Measurements from ENCODE around the gene PGLYRP4. TPM values are rescaled to one million over a fixed set of nuclear protein-coding genes. Genes with fewer than 3 reads are reported as not detected.

PGLYRP4 gene
- total RNA-seq, 2 donors from 2014 or later = not detected

GRCh38 chr1:153379591-153379990 lies 30.9 kb upstream of the PGLYRP4 start:
- H3K27me3 ChIP-seq (replicated peaks; ENCODE audit: insufficient read depth) = no peaks in the 10 kb centered on the region
- no peaks in the 10 kb centered on the region for H3K4me1 ChIP-seq (replicated peaks)
- 88% methylated on average over 10 of the region's 10 CpGs for WGBS
- intact Hi-C loops (cut with DNase I) = no loop called here
- TF ChIP-seq CTCF (IDR thresholded peaks at IDR 0.05) (no peak), POLR2AphosphoS5 (IDR thresholded peaks at IDR 0.05) (no peak), POLR2A (IDR thresholded peaks at IDR 0.05) (no peak)
- H3K27ac ChIP-seq = no peak overlapping the region
- no peak for DNase-seq (ENCODE audit: low spot score)
- no peak overlapping the region for H3K4me3 ChIP-seq
- no peaks in the 10 kb centered on the region for H3K9me3 ChIP-seq
- no peaks in the 10 kb centered on the region for H3K36me3 ChIP-seq

GRCh38 chr1:153375511-153375910 lies 26.9 kb upstream of the PGLYRP4 start, which contains the start of gene S100A12:
S100A12 (minus strand) TSS chr1:153375621; CDS start chr1:153374592, 1,029 bp downstream.
- TF ChIP-seq CTCF (IDR thresholded peaks at IDR 0.05) (no peak), POLR2AphosphoS5 (IDR thresholded peaks at IDR 0.05) (no peak), POLR2A (IDR thresholded peaks at IDR 0.05) (no peak)
- DNase-seq (ENCODE audit: low spot score) = no peak
- H3K4me3 ChIP-seq = no peak within 1 kb of the TSS
- no peak within 1 kb of the TSS for H3K27ac ChIP-seq
- WGBS = 67% methylated on average over 1 of the region's 1 CpG
- intact Hi-C loops (cut with DNase I) = no loop called here
- H3K4me1 ChIP-seq (replicated peaks) = no peaks in the 10 kb centered on the region
- H3K27me3 ChIP-seq (replicated peaks; ENCODE audit: insufficient read depth) = no peaks in the 10 kb centered on the region
- H3K36me3 ChIP-seq = no peaks in the 10 kb centered on the region
- no peaks in the 10 kb centered on the region for H3K9me3 ChIP-seq

- WGBS = 77% methylated on average over 2 of the region's 2 CpGs
- H3K4me1 ChIP-seq (replicated peaks) = no peaks in the 10 kb centered on the region
- no peaks in the 10 kb centered on the region for H3K27me3 ChIP-seq (replicated peaks; ENCODE audit: insufficient read depth)
- DNase-seq (ENCODE audit: low spot score) = no peak
- TF ChIP-seq CTCF (IDR thresholded peaks at IDR 0.05) (no peak), POLR2AphosphoS5 (IDR thresholded peaks at IDR 0.05) (no peak), POLR2A (IDR thresholded peaks at IDR 0.05) (no peak)
- H3K4me3 ChIP-seq = no peak overlapping the region
- no peak overlapping the region for H3K27ac ChIP-seq
- no peaks in the 10 kb centered on the region for H3K9me3 ChIP-seq
- no peaks in the 10 kb centered on the region for H3K36me3 ChIP-seq
- intact Hi-C loops (cut with DNase I) = no loop called here
Observed at GRCh38 chr1:153374071-153374470, 25.4 kb upstream of the PGLYRP4 start.

GRCh38 chr1:153372571-153372970 lies 23.9 kb upstream of the PGLYRP4 start:
- Histone ChIP-seq H3K27me3 (replicated peaks; ENCODE audit: insufficient read depth) (no peaks in the 10 kb centered on the region), H3K4me3 (no peak overlapping the region), H3K36me3 (no peaks in the 10 kb centered on the region), H3K27ac (no peak overlapping the region), H3K4me1 (replicated peaks) (no peaks in the 10 kb centered on the region), H3K9me3 (no peaks in the 10 kb centered on the region)
- DNase-seq (ENCODE audit: low spot score) = no peak
- 96% methylated on average over 2 of the region's 2 CpGs for WGBS
- intact Hi-C loops (cut with DNase I) = no loop called here
- no peak for TF ChIP-seq POLR2AphosphoS5 (IDR thresholded peaks at IDR 0.05)
- TF ChIP-seq POLR2A (IDR thresholded peaks at IDR 0.05) = no peak
- no peak for TF ChIP-seq CTCF (IDR thresholded peaks at IDR 0.05)

GRCh38 chr1:153371231-153371630 lies 22.6 kb upstream of the PGLYRP4 start:
- intact Hi-C loops (cut with DNase I) = no loop called here
- no peak for DNase-seq (ENCODE audit: low spot score)
- 89% methylated on average over 1 of the region's 1 CpG for WGBS
- no peak overlapping the region for H3K27ac ChIP-seq
- H3K4me3 ChIP-seq = no peak overlapping the region
- H3K36me3 ChIP-seq = no peaks in the 10 kb centered on the region
- TF ChIP-seq POLR2A (IDR thresholded peaks at IDR 0.05) (no peak), CTCF (IDR thresholded peaks at IDR 0.05) (no peak), POLR2AphosphoS5 (IDR thresholded peaks at IDR 0.05) (no peak)
- no peaks in the 10 kb centered on the region for H3K9me3 ChIP-seq
- H3K4me1 ChIP-seq (replicated peaks) = no peaks in the 10 kb centered on the region
- no peaks in the 10 kb centered on the region for H3K27me3 ChIP-seq (replicated peaks; ENCODE audit: insufficient read depth)

All from prostate gland (tissue), 2 donors.